K562 (cell line): ENCODE results near the gene ZFPM1. TPM values are rescaled to one million over a fixed set of nuclear protein-coding genes. Genes with fewer than 3 reads are reported as not detected.

ENCODE experiments used
- ARID1B ChIP-seq: fragments of 450-650 bp; IDR thresholded peaks from 2 replicates; pipeline ENCODE4 v1.6.1; 2016; ENCODE audit warnings: antibody characterized with exemption, mild to moderate bottlenecking, inconsistent platforms
- CAMTA2 ChIP-seq: fragments of 250-450 bp; sonication (Bioruptor Pico); conservative IDR thresholded peaks from 2 replicates; pipeline ENCODE4 v1.5.1; 2022
- GMEB1 ChIP-seq: fragments of 250-450 bp; sonication (Bioruptor Pico); IDR thresholded peaks from 2 replicates; pipeline ENCODE4 v1.4.0; 2020; ENCODE audit warnings: mild to moderate bottlenecking
- MYBL2 ChIP-seq, 2 experiments: fragments of 450-650 bp in 1 of 2; sonication (generic) in 1 of 2; formaldehyde crosslinking in 1 of 2; IDR thresholded peaks; 2 replicates each; pipeline versions ENCODE4 v1.6.1 to v1.8.1; 2017 to 2022; ENCODE audit warnings: borderline replicate concordance in 1 of 2, inconsistent platforms in 1 of 2, low read depth in 1 of 2, mild to moderate bottlenecking in 1 of 2, missing genetic modification reagents in 1 of 2, moderate library complexity in 1 of 2
- RBM14 ChIP-seq: fragments of 200-400 bp; formaldehyde crosslinking; IDR thresholded peaks from 2 replicates; pipeline ENCODE4 v1.6.1; 2018; ENCODE audit warnings: low read depth, mild to moderate bottlenecking, low read length, moderate library complexity, borderline replicate concordance; ENCODE audit not compliant: insufficient read depth
- RUNX1 ChIP-seq: sonication (generic); IDR thresholded peaks from 2 replicates; pipeline ENCODE4 v1.6.1; 2016; ENCODE audit warnings: antibody characterized with exemption, low read depth
- SRF ChIP-seq, 2 experiments: fragments of 250-450, 450-650 bp in 1 of 2; sonication (Bioruptor Pico) in 1 of 2; sonication (generic) in 1 of 2; formaldehyde crosslinking; IDR thresholded peaks; 2 replicates each; pipeline versions ENCODE4 v1.5.0 to v1.5.1; 2020 to 2022; ENCODE audit warnings: mild to moderate bottlenecking in 1 of 2, missing genetic modification reagents in 1 of 2
- TAL1 ChIP-seq: fragments of 450-650 bp; IDR thresholded peaks from 2 replicates; pipeline ENCODE4 v1.6.1; 2016; ENCODE audit warnings: mild to moderate bottlenecking
- TFAP4 ChIP-seq: sonication (generic); formaldehyde crosslinking; IDR thresholded peaks from 2 replicates; pipeline ENCODE4 v1.8.0; 2022; ENCODE audit warnings: missing genetic modification reagents, mild to moderate bottlenecking, moderate library complexity, borderline replicate concordance
- polyA plus RNA-seq, 8 experiments: library from polyadenylated mRNA; depleted of rRNA in 4 of 8; stranded (reverse) in 5 of 8; unstranded in 3 of 8; fragments of >200 nt; fragmentation: Nextera tagmentation in 2 of 8; fragmentation: Illumina TruSeq in 1 of 8; extraction: Ambion mirVana in 2 of 8; extraction: Trizol in 1 of 8; gene quantifications; 2 replicates each; pipeline versions ENCODE4 v1.2.1 to v1.2.3, GENCODE V29; 2011 to 2014; ENCODE audit warnings: inconsistent platforms in 1 of 8, missing spikeins in 1 of 8
- total RNA-seq, 7 experiments: library from RNA; depleted of rRNA in 6 of 7; stranded (reverse); fragments of >200 nt in 6 of 7; fragmentation: Illumina TruSeq in 2 of 7; extraction: Trizol in 2 of 7; gene quantifications; 2 replicates each; pipeline versions ENCODE4 v1.2.1 to v1.2.3, GENCODE V29; 2011 to 2021; ENCODE audit warnings: low replicate concordance in 1 of 7
- TF ChIP-seq, protein P1 (sequence below): fragments of 450-650 bp; IDR thresholded peaks from 2 replicates; pipeline ENCODE4 v1.6.1; 2016
- TF ChIP-seq, protein P2 (sequence below): sonication (generic); formaldehyde crosslinking; IDR thresholded peaks from 2 replicates; pipeline ENCODE4 v1.8.0; 2022; ENCODE audit warnings: mild to moderate bottlenecking, low read depth, missing genetic modification reagents
- TF ChIP-seq, protein P3 (sequence below): sonication (generic); formaldehyde crosslinking; IDR thresholded peaks from 2 replicates; pipeline ENCODE4 v1.9.0; 2022; ENCODE audit warnings: mild to moderate bottlenecking, missing genetic modification reagents
- TF ChIP-seq, protein P4 (sequence below): fragments of 250-450 bp; sonication (Bioruptor Pico); IDR thresholded peaks from 2 replicates; pipeline ENCODE4 v1.5.0; 2020; ENCODE audit warnings: mild to moderate bottlenecking, borderline replicate concordance

ZFPM1 gene
- total and polyA plus RNA-seq, 9 of the 15 experiments (the other 6 are each of a cell fraction or from before 2014, with no cell fraction given), result 0.03 to 35.9 (median 1.4) TPM

DNA sequence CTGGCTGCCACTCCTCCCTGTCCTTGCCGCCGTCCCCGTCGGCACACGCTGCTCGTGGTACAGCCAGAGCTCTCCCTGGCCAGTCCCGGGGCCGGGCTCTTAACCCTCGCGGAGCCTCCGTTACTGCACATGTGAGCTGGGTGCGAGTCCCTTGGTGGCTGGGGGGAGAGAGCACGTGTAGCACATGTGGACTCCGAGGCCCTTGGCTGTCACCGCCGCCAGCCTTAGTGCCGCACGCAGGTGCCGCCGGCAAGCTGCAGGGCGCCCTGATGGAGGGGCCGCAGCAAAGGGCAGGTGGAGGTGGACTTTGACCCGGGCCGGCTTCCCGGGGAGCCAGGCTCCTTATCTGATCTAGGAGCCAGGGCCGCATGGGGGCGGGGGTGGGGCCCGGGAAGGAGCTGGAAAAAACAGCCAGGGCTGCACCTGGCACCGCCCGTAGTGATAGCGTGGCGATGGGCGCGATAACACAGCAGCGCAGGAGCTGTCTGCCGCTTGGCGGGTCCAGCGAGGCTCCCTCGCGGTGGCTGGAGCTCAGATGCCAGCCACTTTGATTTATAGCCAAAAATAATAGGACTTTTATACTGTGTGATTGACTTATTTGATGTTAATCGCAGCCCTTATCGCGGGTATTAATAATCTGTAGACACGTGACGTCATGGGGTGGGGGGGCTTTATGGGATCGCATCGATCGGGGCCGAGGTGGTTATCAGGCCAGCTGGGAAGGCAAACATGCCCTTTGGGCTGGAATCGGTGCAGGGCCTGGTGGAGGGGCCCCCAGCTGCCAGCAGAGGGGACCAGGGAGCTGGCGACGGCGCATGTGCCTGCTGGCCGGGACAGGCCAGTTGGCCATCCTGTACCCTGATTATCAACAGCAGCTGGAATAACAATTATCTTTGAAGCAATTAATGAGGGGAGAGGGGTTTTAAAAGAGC lies 35.1 kb downstream of the ZFPM1 start (continued):
- no peak for TF ChIP-seq TAL1
- TF ChIP-seq, protein P1, sequence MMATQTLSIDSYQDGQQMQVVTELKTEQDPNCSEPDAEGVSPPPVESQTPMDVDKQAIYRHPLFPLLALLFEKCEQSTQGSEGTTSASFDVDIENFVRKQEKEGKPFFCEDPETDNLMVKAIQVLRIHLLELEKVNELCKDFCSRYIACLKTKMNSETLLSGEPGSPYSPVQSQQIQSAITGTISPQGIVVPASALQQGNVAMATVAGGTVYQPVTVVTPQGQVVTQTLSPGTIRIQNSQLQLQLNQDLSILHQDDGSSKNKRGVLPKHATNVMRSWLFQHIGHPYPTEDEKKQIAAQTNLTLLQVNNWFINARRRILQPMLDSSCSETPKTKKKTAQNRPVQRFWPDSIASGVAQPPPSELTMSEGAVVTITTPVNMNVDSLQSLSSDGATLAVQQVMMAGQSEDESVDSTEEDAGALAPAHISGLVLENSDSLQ, result peak; percentile 66
- peak; percentile 39; the same call in 1 of the 2 replicates for TF ChIP-seq TFAP4 (CRISPR knock-in tag)
- TF ChIP-seq GMEB1 (CRISPR knock-in tag), result no peak
- TF ChIP-seq RBM14, result 0 out of 2 replicates have a peak, but pooled peaks have one; percentile 29
- TF ChIP-seq SRF (CRISPR knock-in tag; IDR thresholded peaks at IDR 0.05), result no peak
- TF ChIP-seq MYBL2 (IDR thresholded peaks at IDR 0.05; ENCODE audit: low read depth), result no peak
- no peak for TF ChIP-seq MYBL2 (CRISPR knock-in tag; IDR thresholded peaks at IDR 0.05; ENCODE audit: borderline replicate concordance)
- no peak for TF ChIP-seq ARID1B
- TF ChIP-seq, protein P2, sequence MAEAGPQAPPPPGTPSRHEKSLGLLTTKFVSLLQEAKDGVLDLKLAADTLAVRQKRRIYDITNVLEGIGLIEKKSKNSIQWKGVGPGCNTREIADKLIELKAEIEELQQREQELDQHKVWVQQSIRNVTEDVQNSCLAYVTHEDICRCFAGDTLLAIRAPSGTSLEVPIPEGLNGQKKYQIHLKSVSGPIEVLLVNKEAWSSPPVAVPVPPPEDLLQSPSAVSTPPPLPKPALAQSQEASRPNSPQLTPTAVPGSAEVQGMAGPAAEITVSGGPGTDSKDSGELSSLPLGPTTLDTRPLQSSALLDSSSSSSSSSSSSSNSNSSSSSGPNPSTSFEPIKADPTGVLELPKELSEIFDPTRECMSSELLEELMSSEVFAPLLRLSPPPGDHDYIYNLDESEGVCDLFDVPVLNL, result no peak
- TF ChIP-seq CAMTA2 (CRISPR knock-in tag), result no peak
- TF ChIP-seq, protein P3, sequence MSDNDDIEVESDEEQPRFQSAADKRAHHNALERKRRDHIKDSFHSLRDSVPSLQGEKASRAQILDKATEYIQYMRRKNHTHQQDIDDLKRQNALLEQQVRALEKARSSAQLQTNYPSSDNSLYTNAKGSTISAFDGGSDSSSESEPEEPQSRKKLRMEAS (CRISPR knock-in tag), result peak; percentile 73
- no peak for TF ChIP-seq RUNX1
- TF ChIP-seq, protein P4, sequence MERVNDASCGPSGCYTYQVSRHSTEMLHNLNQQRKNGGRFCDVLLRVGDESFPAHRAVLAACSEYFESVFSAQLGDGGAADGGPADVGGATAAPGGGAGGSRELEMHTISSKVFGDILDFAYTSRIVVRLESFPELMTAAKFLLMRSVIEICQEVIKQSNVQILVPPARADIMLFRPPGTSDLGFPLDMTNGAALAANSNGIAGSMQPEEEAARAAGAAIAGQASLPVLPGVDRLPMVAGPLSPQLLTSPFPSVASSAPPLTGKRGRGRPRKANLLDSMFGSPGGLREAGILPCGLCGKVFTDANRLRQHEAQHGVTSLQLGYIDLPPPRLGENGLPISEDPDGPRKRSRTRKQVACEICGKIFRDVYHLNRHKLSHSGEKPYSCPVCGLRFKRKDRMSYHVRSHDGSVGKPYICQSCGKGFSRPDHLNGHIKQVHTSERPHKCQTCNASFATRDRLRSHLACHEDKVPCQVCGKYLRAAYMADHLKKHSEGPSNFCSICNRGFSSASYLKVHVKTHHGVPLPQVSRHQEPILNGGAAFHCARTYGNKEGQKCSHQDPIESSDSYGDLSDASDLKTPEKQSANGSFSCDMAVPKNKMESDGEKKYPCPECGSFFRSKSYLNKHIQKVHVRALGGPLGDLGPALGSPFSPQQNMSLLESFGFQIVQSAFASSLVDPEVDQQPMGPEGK, result no peak
